Omental fat pad (tissue), 4 donors: Measurements from ENCODE around the gene AXIN1. TPM values are rescaled to one million over a fixed set of nuclear protein-coding genes. Genes with fewer than 3 reads are reported as not detected.

ENCODE experiments used
- ATAC-seq: fragments of 150-250 bp; one replicate; pipeline ENCODE4 v1.9.1; 2016; ENCODE audit warnings: mild to moderate bottlenecking, moderate library complexity; ENCODE audit not compliant: low FRiP score
- DNase-seq: peaks from one replicate; pipeline ENCODE4 v3.0.0-alpha.2; 2019; ENCODE audit warnings: low spot score
- CTCF ChIP-seq, 3 donors: fragments of 450-650 bp; IDR thresholded peaks; one replicate each; pipeline ENCODE4 v1.5.1; 2016 to 2017; ENCODE audit warnings: antibody characterized with exemption in 3 of 3, mild to moderate bottlenecking in 3 of 3, moderate library complexity in 2 of 3
- total RNA-seq, 4 donors: library from RNA; depleted of rRNA; stranded (reverse); fragments of >200 nt; gene quantifications; one replicate each; pipeline ENCODE4 v1.1.0, GENCODE V29; 2016

AXIN1 gene
- total RNA-seq, 4 donors from 2014 or later, result 17.0 to 36.6 (median 20.9) TPM

GRCh38 chr16:245105-245504 is 107.4 kb downstream of the AXIN1 start:
- ATAC-seq (no peak), DNase-seq (no peak)
- no peak for TF ChIP-seq CTCF (IDR thresholded peaks at IDR 0.05)

- TF ChIP-seq CTCF (IDR thresholded peaks at IDR 0.05), result no peak
- DNase-seq (no peak), ATAC-seq (no peak)
Measured at GRCh38 chr16:243348-243747, 109.2 kb downstream of the AXIN1 start.

- no peak for ATAC-seq
- TF ChIP-seq CTCF (IDR thresholded peaks at IDR 0.05), result no peak
- no peak for DNase-seq
Measured at GRCh38 chr16:242281-242680, 110.2 kb downstream of the AXIN1 start.

GRCh38 chr16:240559-240958 is 112.0 kb downstream of the AXIN1 start:
- TF ChIP-seq CTCF (IDR thresholded peaks at IDR 0.05), result no peak
- DNase-seq, result no peak
- ATAC-seq, result no peak

GRCh38 chr16:239948-240277 is 112.6 kb downstream of the AXIN1 start:
- TF ChIP-seq CTCF (IDR thresholded peaks at IDR 0.05), result no peak
- DNase-seq, result no peak
- no peak for ATAC-seq

Other genes with a start within 250 kb of the AXIN1 start
- gene NPRL3, start 214.1 kb downstream of the AXIN1 start, total RNA-seq, result 10 to 100 TPM; 14.5 to 25.5 (median 20.2) TPM
- gene HBZ, start 200.1 kb downstream of the AXIN1 start, total RNA-seq, result not detected
- gene HBM, start 186.7 kb downstream of the AXIN1 start, total RNA-seq, result not detected
- 1,000 to 10,000 TPM in 1 of 4 donors, 100 to 1,000 TPM in 2, 10 to 100 TPM in 1; 91.3 to 2,323 (median 185) TPM for gene HBA2, start 179.8 kb downstream of the AXIN1 start, total RNA-seq
- 100 to 1,000 TPM in 2 of 4 donors, 10 to 100 TPM in 2; 56.8 to 998 (median 122) TPM for gene HBA1, start 176.0 kb downstream of the AXIN1 start, total RNA-seq
- 1 to 10 TPM in 1 of 4 donors, not detected in 3; 3.0 TPM for gene HBQ1, start 172.3 kb downstream of the AXIN1 start, total RNA-seq
- 100 to 1,000 TPM in 1 of 4 donors, 10 to 100 TPM in 3; 52.7 to 115 (median 76.8) TPM for gene LUC7L, start 123.3 kb downstream of the AXIN1 start, total RNA-seq
- gene FAM234A, start 117.9 kb downstream of the AXIN1 start, total RNA-seq, result 100 to 1,000 TPM in 1 of 4 donors, 10 to 100 TPM in 3; 48.5 to 119 (median 69.3) TPM
- gene RGS11, start 76.8 kb downstream of the AXIN1 start, total RNA-seq, result 10 to 100 TPM in 2 of 4 donors, 1 to 10 TPM in 2; 5.0 to 23.5 (median 13.8) TPM
- 10 to 100 TPM in 1 of 4 donors, 1 to 10 TPM in 2, not detected in 1; 2.3 to 12.2 (median 5.9) TPM for gene ARHGDIG, start 72.1 kb downstream of the AXIN1 start, total RNA-seq
- gene PDIA2, start 69.6 kb downstream of the AXIN1 start, total RNA-seq, result 1 to 10 TPM in 3 of 4 donors, not detected in 1; 1.5 to 5.3 (median 2.7) TPM
- 10 to 100 TPM; 53.3 to 58.2 (median 53.9) TPM for gene MRPL28, start 17.8 kb upstream of the AXIN1 start, total RNA-seq
- 10 to 100 TPM; 27.3 to 41.1 (median 39.0) TPM for gene PGAP6, start 29.3 kb upstream of the AXIN1 start, total RNA-seq
- 100 to 1,000 TPM in 1 of 4 donors, 10 to 100 TPM in 3; 49.5 to 115 (median 79.3) TPM for gene NME4, start 44.5 kb upstream of the AXIN1 start, total RNA-seq
- 10 to 100 TPM; 16.5 to 30.9 (median 21.4) TPM for gene DECR2, start 49.2 kb upstream of the AXIN1 start, total RNA-seq
- 10 to 100 TPM; 24.9 to 52.2 (median 48.7) TPM for gene RAB11FIP3, start 72.9 kb upstream of the AXIN1 start, total RNA-seq
- 10 to 100 TPM; 16.4 to 87.2 (median 22.0) TPM for gene CAPN15, start 175.0 kb upstream of the AXIN1 start, total RNA-seq
- under 1 TPM in 1 of 4 donors, not detected in 3; 0.19 TPM for gene PRR35, start 207.7 kb upstream of the AXIN1 start, total RNA-seq
- gene NHLRC4, start 214.3 kb upstream of the AXIN1 start, total RNA-seq, result 1 to 10 TPM in 3 of 4 donors, under 1 TPM in 1; 0.24 to 5.5 (median 1.2) TPM
- gene PIGQ, start 217.2 kb upstream of the AXIN1 start, total RNA-seq, result 10 to 100 TPM; 22.0 to 25.1 (median 23.8) TPM
- gene RAB40C, start 237.3 kb upstream of the AXIN1 start, total RNA-seq, result 10 to 100 TPM; 11.6 to 20.6 (median 14.8) TPM